ENCODE results near the gene AP1AR.

The AP1AR gene

GRCh38 chr4:112290341-112290740 lies 58.8 kb downstream of the AP1AR start:
- Histone ChIP-seq H3K36me3 (ENCODE audit: low read length) (no peaks in the 10 kb centered on the region), H4K20me1 (ENCODE audit: low read depth, low read length) (no peaks in the 10 kb centered on the region), H3K4me2 (ENCODE audit: low read depth, low read length, poor library complexity, severe bottlenecking) (peak overlapping the region; percentile 98), H3K27me3 (ENCODE audit: low read length) (no peaks in the 10 kb centered on the region), H3F3A (ENCODE audit: insufficient read depth) (peaks cover 31% of the 10 kb centered on the region), H3K9ac (ENCODE audit: low read length) (no peak overlapping the region), H2AFZ (ENCODE audit: low read depth, low read length, severe bottlenecking) (no peak overlapping the region), H3K9me3 (ENCODE audit: insufficient read depth, low read length) (peaks cover 8% of the 10 kb centered on the region; the same call in 1 of the 2 replicates), H3K9me2 (replicated peaks; ENCODE audit: insufficient read depth, low read length) (no peaks in the 10 kb centered on the region), H3K4me3 (ENCODE audit: insufficient read depth, low read length, poor library complexity, severe bottlenecking) (no peak overlapping the region), H3K27ac (ENCODE audit: low read depth, low read length) (peak overlapping the region; percentile 100), H3K79me2 (ENCODE audit: insufficient read depth, low read length) (peaks cover 4% of the 10 kb centered on the region)
- TF ChIP-seq EZH2phosphoT487 (conservative IDR thresholded peaks at IDR 0.05; ENCODE audit: low read length) (no peak), CTCF (IDR thresholded peaks at IDR 0.05; ENCODE audit: insufficient read depth, low read length, poor library complexity, severe bottlenecking) (no peak)

GRCh38 chr4:112296949-112297880 lies 65.6 kb downstream of the AP1AR start, which contains the start of gene ALPK1:
TSS of gene ALPK1 (plus strand) at chr4:112297369.
- Histone ChIP-seq H2AFZ (ENCODE audit: low read depth, low read length, severe bottlenecking) (peak within 1 kb of the TSS; percentile 83), H3F3A (ENCODE audit: insufficient read depth) (no peaks in the 10 kb centered on the region), H3K27ac (ENCODE audit: low read depth, low read length) (no peak within 1 kb of the TSS), H3K4me2 (ENCODE audit: low read depth, low read length, poor library complexity, severe bottlenecking) (peak within 1 kb of the TSS; percentile 57), H3K9me3 (ENCODE audit: insufficient read depth, low read length) (no peaks in the 10 kb centered on the region), H3K9me2 (replicated peaks; ENCODE audit: insufficient read depth, low read length) (no peaks in the 10 kb centered on the region), H3K36me3 (ENCODE audit: low read length) (no peaks in the 10 kb centered on the region), H3K79me2 (ENCODE audit: insufficient read depth, low read length) (no peaks in the 10 kb centered on the region), H4K20me1 (ENCODE audit: low read depth, low read length) (no peaks in the 10 kb centered on the region), H3K4me3 (ENCODE audit: insufficient read depth, low read length, poor library complexity, severe bottlenecking) (no peak within 1 kb of the TSS), H3K9ac (ENCODE audit: low read length) (peak within 1 kb of the TSS; percentile 27), H3K27me3 (ENCODE audit: low read length) (no peaks in the 10 kb centered on the region)
- TF ChIP-seq CTCF (IDR thresholded peaks at IDR 0.05; ENCODE audit: insufficient read depth, low read length, poor library complexity, severe bottlenecking), result no peak

- Histone ChIP-seq H3F3A (ENCODE audit: insufficient read depth) (no peaks in the 10 kb centered on the region), H4K20me1 (ENCODE audit: low read depth, low read length) (no peaks in the 10 kb centered on the region), H3K9me2 (replicated peaks; ENCODE audit: insufficient read depth, low read length) (no peaks in the 10 kb centered on the region), H3K9me3 (ENCODE audit: insufficient read depth, low read length) (no peaks in the 10 kb centered on the region), H3K27me3 (ENCODE audit: low read length) (no peaks in the 10 kb centered on the region), H3K4me3 (ENCODE audit: insufficient read depth, low read length, poor library complexity, severe bottlenecking) (no peak overlapping the region), H3K79me2 (ENCODE audit: insufficient read depth, low read length) (no peaks in the 10 kb centered on the region), H2AFZ (ENCODE audit: low read depth, low read length, severe bottlenecking) (no peak overlapping the region), H3K27ac (ENCODE audit: low read depth, low read length) (no peak overlapping the region), H3K36me3 (ENCODE audit: low read length) (no peaks in the 10 kb centered on the region), H3K9ac (ENCODE audit: low read length) (no peak overlapping the region), H3K4me2 (ENCODE audit: low read depth, low read length, poor library complexity, severe bottlenecking) (no peak overlapping the region)
- no peak for TF ChIP-seq EZH2phosphoT487 (conservative IDR thresholded peaks at IDR 0.05; ENCODE audit: low read length)
- TF ChIP-seq CTCF (IDR thresholded peaks at IDR 0.05; ENCODE audit: insufficient read depth, low read length, poor library complexity, severe bottlenecking), result no peak
Observed at GRCh38 chr4:112299721-112300120, 68.1 kb downstream of the AP1AR start.

Measured in SU-DHL-6 (cell line).